ENCODE data around the gene TMEM235.

TMEM235 gene

DNA sequence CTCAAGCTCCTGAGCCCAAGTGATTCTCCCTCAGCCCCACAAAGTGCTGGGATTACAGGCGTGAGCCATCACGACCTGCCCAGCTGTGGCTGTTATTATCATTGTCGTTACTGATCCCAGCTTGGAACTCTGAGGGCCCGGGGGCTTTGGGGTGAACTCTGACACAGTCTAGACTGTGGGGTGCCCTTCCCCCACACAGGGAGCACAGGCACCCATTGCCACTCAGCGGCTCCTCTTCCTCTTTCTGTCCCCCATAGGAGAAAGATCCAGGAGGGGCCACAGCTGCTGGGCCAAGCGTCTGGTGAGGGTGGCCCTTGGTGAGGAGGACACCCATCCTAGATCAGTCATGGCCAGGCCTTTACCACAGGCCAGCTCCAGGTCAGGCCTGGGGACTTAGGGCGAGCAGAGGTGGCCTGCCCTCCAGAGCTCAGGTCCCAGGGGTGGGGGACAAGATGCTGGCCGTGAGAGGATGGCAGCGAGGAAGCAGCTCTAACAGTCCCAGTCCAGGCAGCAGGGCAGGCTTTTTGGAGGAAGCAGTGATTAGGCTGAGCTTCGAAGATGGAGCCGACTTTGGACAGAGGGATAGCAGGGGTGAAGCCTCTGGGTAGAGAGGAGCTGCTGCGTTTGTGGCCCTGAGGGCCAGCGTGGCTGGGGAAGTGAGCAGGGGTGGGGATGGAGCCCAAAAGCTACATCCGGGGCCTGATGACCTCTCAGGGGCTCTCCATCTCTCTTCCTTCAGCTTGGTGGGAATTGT is 24.7 kb downstream of the TMEM235 start:
- no peak for DNase-seq

DNA sequence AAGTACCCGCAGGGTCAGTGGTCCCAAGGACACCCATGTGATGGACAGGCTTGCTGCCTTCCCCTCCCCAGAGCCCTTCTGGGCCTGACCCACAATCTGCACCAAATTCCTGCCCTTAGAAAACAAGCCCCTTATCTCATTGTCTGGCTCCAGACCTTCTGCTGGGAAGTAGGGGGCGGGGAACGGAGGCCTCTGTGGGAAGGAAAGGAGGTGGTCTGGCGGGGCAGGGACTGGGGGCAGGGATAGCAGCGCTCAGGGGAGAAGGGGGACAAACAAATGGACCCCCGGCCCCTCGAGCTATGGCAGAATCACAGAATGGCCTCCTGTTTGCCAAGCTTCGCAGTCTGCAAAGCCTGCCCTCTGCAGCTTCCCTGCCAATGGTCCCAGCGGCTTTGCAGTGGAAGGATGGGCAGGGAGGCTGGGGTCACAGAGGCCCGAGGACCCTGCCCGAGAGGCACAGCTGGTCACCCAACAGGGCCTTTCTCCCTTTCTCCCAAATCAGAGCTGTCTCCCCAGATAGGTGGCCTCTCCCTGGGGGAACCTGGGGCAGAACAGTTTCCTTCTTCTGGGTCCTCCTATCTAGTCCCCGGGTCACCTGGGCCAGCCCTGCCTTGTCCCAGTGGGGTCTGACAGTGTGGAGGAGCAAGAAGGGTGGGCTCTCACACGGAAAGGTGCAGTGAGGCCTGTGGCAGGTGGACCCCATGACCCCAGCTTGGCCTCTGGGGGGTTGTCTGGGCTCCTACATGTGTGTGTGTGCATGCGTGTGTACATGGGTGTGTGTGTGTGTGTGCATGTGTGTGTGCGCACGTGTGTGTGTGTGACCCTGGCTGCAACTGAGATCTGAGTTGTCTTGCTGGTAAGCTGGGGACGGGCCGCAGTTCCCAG is 25.5 kb downstream of the TMEM235 start:
- DNase-seq, result no peak

DNA sequence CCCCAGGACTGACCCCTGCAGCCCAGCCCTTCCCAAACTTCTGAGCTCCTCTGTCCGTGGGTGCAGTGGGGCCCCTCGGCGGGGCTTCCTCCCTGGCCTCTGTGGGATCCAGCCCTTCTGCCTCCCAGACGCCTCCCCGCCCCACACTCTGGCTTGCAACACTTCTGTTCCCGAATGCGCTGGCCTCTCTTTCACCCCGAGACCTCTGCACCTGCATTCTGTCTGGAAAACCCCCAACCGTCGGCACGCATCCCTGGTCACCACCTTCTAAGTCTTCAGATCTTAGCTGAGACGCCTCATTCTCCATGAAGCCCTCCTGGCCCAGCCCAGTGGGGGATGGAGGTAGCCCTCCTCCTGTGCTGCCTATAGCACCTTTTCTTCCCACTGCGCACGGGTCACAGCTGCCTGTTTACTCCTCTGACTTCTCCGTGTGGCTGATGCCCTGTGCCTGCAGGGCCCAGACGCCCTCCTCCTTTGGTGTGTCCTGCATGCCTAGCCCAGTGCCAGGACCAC is 26.4 kb downstream of the TMEM235 start:
- DNase-seq, result no peak

DNA sequence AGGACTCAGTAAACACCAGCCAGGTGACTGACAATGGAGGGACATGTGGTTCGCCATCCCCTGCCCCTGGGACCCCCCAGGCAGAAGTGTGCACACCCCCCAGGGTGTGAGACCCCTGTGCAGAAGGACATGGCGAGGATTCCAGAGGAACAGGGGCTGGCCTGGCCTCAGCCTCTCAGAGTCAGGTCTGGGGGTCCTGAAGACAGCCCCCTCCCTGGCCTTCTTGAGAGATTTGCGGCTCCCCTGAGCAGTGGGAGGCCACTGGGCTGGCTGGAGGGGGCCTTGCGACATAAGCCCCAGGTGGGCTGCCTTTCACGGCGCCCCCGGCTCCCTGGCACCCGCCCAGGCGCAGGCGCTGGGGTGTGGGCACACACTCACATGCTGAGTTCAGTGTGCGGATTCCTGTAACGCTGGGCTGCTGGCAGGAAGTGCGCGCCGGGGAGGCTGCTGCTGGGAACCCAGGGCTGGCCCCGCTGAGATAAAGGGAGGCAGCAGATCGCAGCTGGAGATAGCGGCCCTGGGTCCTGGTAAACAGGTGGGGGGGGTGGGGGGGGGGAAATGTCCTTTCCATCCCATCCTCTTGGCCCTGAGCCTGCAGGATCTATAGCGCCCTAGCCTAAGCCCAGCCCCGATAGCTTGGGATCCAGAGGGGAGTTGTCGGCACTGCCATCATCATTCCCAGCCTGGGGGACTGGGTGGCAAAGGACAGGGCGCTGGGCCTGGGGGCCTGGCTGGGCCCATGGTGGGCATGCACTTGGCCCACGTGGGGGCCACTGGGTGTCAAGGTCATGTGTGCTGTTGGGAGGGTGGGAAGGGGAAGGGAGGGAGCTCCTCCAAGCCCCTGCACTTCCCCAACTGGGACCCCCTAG is 27.1 kb downstream of the TMEM235 start:
- no peak for DNase-seq

DNA sequence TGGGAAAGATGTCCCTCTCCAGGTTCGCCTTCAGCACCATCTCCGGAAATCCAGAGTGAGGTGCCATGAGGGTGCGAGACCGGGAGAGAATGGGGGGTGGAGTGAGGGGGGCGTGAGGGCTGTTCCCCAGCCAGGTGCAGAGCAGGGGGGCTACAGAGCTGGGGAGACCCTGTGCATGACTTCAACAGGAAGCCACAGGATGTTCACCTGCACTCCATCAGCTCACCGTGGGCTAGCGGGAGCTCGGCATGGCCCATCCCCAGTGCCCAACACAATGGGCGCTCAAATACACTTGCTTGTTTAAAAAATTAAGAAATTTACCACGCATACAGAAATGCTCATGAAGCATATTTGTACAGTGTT is 27.7 kb downstream of the TMEM235 start:
- no peak for DNase-seq

DNA sequence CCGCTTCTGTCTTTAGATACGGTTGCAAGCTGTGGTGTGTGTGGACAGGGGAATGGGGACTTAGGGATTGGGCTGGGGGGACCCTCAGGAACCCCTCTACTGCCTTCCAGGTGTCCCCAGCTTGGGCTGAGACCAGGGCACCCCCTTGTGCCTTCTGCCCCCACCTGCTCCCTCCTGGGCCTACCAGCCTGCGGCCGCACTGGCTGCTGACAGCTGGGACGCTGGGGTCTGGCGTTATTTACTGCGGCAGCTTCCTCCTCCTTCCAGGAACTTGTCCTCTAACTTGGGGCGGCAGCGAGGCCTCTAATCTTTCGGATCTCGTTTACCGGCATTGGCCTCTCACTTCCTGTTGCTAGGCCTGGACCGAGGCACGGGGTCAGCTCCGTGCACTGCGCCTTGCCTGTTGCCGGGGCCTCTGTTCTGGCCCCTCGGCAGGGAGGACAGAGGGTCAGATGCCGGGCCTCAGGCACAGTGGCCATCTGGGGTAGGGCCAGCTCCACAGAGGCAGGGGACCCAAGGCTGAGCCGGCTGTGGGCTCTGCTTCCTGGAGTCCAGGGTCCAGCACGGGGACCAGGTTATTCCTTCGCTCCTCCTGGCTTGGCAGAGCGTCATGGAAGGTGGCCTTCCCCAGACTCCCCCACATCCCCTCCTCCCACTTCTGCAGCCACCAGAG is 31.8 kb downstream of the TMEM235 start:
- no peak for DNase-seq

DNA sequence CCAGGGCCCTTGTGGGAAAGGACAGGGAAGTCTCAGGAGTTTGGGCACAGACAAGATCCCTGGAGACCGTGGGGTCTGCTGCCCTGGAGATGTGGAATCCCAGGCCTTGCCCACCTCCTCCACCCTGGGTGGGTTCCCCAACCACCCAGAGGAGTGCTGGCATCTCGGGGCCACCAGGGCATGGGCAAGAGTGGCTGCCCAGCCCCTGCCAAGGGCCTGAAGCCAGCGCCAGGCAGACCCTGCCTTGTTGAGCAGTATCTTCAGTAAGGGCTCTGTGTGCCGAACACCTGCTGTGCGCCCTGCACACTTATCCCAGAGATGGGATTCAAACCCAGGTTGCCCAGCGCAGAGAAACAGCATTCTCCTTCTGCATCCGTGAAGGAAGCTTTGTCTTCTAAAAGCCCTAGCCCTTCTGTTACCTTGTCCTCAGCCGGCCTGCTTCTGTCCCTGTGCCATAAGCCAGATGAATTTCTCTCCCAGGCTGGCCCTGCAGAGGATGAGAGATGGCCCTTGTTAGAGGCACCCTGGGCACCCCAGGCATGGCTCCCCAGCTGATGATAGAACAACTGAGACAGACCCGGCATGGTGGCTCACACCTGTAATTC is 32.4 kb downstream of the TMEM235 start:
- DNase-seq, result no peak

DNA sequence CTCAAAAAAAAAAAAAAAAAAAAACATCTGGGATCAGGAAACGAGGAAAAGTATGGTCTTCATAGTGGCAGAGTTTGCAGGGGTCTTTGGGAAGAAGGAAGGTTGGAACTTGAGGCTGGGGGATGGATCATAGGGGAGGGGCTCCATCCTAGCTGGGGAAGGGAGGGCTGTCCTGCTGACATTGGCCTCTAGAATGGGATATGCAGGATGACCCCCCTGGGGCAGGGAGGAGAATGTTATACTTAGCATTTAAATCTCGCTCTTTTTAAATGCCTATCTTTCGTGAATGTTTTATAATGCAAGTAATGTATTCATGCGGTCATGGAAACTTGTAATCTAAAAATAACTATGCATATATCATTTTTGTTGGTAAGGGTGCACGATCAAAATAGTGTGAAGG is 33.2 kb downstream of the TMEM235 start:
- no peak for DNase-seq

DNA sequence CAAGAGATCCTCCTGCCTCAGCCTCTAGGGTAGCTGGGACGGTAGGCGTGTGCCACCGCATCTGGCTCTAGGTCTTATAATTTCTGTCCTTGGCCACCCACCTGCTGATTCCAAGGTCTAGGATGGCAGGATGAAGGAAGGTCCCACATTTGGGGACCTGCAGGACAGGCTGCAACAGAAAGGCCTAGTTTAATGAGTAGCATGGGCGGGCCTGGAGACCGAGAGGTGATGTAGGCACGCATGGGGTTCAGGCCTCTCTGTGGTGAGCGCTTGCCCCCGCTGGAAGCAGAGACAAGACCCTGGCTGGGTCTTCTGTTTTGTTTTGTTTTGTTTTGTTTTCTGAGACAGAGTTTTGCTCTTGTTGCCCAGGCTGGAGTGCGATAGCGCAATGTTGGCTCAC is 33.7 kb downstream of the TMEM235 start:
- no peak for DNase-seq

DNA sequence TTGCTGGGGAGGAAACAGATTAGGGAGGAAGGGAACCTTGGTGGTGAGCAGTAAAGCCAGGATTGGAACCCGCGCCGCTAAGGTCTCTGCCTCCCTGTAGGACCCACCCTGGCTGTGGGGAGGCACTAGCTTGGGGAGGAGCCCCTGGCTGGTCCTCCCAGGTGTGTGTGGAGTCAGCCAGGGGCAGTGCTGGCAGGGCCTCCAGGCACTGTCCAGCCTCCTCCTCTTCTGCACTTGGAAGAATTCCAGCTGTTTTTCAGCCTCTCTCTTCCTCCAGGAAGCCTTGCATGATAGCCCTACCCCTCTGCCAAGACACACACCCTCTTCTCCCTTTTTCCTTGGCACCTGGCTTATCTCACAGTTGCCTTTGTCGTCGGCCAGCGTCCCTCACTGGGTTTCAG is 34.8 kb downstream of the TMEM235 start:
- no peak for DNase-seq

DNA sequence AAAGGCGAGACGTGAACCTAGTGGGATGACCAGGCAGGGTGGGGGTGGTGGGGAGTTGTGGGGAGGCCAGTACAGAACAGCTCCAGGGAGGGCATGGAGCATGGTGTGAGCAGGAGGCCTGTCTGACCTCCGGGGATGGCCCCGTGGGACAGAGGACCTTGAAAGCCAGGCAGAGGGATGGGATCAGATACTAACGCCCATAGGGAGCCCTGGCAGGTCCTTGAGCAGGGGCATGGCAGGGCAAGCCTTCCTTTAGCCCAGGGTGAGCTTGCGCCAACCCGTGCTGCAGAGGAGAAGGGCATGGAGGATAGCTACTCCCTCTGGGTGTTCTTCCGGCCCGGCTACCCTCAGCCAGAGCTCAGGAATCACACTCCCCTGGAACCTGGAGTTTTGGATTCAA is 35.3 kb downstream of the TMEM235 start:
- no peak for DNase-seq

DNA sequence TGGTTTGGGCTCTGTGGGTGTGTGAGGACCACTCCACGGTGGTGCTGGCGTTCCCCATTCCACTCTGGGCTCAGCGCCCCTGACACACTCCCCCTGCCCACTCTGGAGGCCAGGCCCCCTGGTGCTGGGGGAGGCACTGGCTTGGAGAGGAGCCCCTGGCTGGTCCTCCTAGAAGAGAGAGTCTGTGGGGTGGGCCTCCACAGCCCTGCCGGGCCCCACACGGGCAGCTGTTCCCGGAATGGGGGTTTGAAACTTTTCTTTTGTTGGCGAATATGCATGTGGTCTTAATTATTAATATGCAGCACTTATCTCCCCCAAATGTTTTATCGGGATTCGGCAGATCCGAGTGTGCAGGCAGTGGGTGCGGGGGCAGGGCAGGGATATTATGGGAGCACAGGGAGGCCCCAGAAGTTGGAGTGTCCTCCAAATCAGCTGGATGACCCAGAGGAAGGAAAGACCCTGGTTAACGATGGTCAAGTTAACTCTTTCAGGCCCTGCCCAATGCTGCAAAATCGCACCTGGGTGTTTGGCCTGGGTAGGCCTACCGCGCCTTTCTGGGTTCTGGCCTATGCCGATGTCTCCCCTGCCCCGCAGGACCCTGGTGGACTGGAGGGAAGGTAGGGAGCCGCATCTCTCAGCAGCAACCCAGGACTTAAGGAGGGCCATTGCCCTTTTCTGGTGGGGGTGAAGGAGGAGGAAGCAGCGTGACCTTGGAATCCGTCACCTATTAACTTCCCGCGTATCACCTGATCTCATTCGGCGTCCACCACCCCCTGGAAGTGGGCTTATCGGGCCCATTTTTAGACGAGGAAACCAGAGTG is 36.0 kb downstream of the TMEM235 start:
- no peak for DNase-seq

DNA sequence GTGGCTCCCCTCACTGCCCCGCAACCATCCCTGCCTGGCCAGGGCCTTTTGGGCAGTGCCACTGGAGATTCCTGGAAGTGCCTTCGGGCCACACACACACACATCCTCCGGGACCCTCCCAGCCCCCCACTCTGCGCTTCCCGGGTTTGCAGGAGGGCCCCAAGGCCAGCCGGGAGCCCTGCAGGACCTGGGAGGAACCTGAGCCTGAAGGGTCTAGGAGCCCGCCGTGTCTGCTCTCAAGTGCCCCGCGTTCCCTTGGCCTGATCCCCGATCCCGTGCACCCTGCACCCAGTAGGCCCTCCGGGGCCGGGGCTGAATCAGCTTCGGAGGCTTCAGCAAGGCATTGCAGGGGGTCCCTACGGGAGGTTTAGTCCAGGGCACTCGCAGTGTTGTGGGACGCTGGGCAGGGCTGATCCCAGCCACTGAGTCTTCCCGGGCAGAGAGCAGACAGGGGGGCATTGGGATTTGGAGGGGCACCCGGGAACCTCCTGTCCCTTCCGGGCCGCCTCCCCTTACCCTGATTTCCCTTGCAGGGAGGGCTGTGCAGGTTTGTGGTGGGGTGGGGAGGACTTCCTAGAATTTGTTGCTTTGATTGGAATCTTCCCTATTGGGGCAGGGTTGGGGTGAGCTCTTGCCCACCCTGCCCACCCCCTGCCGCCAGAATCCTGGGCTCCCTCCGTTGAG is 36.9 kb downstream of the TMEM235 start:
- no peak for DNase-seq

DNA sequence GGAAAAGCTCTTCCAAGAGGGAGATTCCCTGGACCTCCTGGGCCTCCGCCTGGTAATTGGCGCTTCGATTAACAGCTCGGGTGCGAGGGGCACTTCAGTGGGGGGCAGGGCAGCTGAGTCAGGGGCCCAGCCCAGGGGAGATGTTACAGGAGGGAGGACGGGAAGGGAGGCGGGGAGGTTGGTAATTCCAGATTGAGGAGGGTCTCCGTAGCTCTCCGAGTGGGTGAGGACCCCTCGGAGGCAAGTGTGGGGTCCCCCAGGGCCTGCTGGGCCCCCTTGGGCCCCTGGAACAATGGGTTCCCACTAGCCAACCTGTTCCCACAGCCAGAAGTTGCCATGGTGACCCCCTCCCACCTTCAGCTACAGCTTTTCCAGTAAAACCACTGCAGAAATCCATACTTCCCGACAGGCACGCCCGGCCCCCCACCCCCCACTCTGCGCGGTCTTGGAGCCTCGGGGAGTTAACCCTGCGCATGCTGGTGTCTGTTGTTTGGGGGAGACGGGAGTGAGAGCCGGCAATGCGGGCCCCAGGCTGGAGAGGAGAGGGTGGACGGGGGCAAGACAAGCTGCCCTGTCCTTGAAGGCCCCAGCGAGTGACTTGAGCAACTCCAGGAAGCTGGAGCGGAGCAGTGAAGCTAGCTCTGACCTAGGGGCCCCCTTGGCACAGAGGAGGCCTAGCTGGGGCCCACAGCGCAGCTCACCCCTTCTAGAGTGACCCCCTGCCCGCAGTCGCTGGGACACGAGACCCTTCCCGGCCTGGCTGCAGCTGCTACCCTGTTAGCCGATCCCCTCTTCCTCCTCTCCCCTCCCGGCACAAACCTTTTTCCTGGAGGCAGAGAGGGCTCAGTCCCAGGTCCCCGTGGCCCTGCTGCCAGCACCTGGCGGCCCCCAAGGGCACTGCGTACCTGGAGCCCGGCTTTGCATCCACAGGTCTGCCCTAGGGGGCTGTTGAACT is 37.8 kb downstream of the TMEM235 start:
- DNase-seq, result no peak

DNA sequence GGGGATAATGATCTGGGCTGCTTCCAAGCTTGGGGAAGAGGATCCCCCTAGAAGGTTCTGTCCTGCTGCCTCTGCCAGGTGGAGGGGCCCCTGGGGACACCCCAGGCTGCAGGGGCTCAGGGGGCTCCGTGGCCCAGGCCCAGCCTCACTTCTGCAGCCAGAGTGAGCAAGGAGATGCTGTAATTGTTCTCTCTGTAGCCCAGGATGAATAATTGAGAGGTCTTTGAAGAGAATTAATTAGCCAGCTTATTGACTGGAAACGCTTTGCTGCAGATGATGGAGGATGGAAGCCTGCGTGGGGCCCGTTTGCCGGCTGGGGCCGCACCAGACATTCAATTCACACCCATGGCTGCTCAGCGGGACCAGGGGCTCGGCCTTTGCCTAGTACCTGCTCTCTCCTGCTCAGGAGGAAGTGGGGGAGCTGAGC is 38.5 kb downstream of the TMEM235 start:
- no peak for DNase-seq

DNA sequence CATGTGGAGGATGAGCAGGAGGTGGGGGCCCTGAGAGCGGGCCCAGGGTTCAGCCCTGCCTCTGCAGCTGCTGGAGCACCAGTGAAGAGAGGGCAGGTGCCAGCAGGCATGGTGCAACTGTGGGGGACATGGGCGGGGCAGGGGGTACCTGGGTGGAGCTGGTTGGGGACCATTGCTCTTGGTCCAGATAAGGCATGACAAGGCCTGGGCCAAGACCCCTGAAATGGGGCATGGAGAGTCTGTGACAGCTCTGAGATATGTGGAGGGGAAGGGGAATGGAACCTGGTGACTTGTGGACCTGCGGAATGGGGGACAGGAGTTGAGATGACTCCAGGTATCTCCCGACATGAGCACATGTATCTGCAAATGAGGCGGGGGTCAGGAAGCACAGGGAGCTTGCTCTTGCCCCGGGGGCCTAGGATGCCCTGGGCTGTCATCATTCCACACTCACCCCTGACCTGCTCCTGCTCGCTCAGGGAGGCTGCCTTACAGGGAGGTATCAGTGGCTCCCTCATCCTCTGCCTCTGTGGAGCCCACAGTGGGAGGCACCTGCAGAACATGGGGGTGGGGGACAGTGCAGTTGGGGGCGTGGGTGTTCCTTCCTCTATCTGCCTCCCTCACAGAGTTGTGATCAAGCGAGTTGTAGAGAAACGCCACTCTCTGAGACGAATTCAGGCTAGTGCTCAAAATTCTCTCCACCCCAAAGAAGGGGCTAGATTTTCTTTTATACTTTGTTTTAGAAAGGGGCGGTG is 40.2 kb downstream of the TMEM235 start:
- DNase-seq, result no peak

DNA sequence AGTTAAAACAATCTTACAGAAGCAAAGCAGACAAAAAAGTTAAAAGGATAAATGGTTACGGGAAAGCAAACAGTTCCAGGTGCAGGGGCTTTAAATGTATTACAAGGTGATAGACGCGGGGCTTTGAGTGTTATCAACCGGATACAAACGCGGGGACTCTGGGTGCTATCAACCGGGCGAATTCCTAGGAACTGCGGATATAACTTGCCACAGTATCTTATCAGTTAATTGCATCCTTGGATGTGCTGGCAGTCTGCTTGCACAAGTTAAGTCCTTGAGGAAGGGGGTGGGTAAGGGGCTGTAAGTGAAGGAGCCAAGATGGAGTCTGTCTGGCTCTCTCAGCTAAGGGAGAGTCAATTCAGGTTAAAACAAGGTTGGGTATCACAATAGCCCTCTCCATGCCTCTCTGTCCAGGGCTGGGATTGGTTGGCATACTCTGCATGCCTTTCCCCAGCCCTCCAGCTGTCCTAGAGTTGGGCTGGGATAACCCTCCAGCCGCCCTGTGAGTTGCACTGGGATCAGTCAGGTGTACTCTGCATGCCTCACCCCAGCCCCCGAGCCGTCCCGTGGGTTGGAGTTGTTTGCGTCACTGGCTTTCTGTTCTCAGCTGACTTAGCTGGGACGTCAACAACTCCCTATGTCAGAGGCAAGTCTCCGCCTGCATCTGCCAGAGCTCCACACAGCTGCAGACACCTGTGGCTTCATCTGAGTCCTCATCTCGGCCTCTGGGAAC is 40.9 kb downstream of the TMEM235 start:
- peak; percentile 59 for DNase-seq

DNA sequence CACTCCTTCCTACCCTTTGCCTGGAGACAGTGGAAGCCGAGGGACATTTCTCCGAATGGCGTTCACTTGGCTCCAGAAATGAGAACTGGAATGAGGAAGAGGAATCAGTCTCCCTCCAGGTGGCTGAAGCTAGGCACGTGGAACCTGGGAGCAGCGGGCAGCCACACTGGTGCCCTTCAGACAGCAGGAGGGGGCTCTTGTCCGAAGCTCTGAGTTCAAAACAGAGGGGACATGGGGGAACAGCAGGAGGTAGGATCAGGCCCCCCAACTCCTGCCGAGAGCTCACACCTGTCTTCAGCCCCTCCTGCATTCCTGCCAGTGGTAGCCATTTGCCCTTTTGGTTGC is 41.5 kb downstream of the TMEM235 start:
- no peak for DNase-seq
